NOMO-1 treated with dmso at 0.1 percent for 144 hours (cell line): ENCODE data around the gene SLC22A23.
A peak's percentile ranks its signal among the peaks of the same experiment; 100 is the strongest.

Experiments
- DNase-seq: peaks from one replicate; lab custom pipeline; 2025; ENCODE audit not compliant: unreplicated experiment; lab: John Stamatoyannopoulos, UW

Gene SLC22A23

DNA sequence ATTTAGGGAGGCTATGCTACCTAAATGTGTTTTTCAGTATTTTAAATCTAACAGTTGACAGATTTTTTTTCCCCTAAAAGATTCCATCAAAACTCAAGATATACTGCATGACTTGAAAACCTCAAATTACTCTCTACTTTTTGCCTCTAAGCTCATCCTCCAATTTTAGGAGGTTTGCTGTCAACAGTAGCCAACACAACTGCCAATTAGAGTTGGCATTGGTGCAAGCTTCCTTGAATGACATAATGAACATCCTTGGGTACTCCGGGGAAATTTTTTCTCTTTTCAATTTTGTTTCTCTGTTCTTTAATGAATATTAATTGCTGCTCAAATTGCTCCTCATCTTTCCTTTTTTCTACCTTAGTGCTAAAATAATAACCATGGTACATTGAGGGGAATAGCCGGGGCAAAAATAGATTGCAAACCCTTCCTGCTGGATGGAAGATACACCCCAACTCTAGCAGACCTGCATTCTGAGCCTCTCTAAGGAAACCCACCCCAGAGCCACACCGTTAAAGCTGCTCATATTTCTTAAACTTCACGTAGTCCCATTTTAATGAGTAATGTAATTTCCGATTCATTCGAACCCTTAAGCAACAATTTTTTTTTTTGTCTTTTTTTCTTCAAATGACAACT is 34.3 kb downstream of the SLC22A23 start:
- DNase-seq, result no peak

DNA sequence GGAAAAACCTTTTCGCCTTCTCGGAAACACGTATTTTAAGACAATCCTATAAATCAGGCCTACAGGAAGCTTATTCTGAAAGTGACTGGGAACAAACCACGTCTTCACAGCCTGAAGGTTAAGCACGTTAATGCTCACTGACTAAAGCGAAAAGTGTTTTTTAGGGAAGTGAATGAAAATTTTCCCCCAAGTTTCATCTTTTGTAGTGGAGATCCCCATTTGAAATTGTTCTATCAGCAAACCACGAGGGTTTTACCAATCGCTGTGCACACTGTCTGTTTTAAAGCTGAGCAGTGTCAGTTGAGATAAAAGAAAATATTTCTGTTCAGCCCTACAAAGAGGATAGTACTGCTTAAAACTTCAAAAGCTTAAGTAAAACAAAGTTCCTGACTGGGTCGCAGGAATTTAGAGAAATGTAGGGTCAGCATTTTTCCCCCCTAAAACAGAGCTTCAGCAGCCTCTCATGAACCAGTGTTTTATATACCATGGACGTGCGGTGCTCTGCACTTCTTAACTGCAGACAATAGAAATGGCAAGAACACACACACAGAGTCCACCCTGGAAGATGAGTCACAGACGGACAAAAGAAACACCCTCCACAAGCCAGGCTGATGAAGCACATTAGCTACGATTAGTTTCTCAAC is 34.9 kb downstream of the SLC22A23 start:
- DNase-seq, result no peak

DNA sequence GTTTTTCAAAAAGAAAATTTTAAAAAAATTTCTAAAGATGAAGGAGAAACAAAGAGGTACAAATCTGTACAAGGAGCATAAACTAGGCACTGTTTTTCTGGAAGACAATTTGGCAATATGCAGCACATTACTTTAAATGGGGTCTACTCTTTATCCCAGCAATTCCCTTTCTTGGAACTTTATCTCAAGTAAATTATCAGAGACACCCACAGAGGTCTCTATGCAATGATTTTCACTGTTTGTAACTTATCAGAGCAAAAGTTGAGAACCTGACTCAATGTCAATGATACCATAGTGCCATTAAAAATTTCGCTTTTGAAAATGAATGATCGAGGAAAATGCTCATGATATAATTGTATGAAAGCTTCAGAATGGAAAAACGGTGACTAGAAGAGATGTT is 35.7 kb downstream of the SLC22A23 start:
- DNase-seq, result no peak

DNA sequence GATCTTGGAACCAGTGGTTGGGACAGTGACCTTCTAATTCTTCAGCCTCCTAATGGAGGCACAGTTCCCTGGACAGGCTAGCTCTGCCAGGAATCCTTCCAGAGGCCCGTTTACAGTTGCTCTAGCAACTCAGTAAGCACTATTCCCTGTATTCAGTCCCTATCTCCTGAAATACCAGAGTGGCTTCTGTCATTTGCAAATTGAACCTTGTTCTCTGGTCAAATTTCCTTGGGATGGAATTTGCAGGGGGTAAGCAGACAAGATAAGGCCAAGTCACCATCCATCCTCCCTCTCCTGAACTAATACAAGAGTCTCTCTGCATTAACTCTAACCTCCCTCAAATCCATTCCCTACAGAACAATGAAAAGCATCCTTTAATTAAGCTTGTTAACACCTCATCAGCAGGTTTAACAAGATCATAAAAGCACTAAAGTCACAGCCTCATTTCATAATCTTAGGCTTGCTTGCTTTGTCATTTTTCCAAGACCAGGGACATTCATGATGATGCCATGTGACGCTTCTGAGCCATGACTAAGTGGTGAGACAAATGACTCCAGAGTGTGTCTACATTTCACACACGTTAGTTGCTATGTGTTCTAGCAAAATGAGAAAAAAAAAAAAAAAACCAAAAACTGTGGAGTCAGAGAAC is 37.1 kb downstream of the SLC22A23 start:
- no peak for DNase-seq

DNA sequence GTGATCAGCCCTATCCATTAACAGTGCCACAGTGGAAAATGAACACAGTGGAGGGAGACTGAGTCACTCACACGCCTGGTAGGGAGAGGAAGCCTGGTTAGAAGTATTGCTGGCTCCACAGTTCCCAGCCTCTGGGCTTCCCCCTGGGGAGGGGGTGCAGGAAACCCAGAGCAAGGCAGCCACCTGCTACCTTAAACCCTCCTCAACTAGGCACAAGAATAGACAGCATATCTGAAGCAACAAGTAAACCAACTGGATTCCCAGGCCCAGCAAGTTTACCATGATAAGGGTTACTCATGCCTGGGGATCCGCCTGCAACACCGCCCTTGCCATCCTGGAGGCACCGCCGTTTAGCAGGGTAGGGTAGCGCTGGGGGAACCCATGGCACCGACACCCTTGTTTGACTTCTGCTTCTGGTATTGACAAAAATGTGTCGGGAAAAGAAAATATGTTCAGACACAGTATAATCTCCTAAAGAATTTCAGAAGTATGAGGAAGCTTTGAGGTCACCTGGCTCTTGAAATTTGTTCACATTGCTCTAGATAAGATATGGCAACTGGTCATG is 38.3 kb downstream of the SLC22A23 start:
- DNase-seq, result no peak

DNA sequence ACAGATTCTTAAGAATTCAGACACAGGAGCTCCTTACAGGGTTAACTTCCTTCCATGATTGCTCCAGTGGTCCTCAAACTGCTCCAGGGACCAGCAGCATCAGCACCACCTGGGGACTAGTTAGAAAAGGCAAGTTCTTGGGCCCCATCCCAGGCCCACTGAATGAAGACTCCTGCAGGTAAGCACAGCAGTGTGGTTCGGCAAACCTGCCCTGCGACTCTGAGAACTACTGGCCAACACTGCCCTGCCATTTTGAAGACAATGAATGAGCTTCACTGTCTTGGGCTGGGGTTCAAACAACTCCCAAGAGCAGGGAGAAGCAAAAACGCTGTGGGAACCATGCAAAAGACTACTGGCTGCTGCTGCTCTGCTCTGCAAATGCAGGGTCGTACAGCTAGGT is 39.4 kb downstream of the SLC22A23 start:
- no peak for DNase-seq

DNA sequence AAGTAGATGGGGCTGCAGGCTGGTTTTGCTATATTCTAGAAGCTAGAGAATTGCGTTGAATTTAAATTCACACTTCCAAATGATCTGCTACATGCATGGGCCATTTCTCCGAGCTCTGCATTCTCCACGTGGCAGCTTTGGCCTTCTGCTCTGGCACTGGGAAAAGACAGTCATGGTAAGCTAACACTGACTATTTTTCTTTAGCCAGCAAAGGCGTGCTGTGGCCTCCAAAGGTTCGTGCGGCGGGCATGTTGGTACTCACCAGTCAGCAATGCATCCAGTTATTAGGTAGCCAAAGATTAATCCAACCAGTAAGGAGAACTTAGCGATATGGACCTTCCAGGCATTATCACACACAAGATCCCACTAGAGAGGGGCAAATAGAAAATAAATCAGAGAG is 41.4 kb downstream of the SLC22A23 start:
- DNase-seq, result no peak

DNA sequence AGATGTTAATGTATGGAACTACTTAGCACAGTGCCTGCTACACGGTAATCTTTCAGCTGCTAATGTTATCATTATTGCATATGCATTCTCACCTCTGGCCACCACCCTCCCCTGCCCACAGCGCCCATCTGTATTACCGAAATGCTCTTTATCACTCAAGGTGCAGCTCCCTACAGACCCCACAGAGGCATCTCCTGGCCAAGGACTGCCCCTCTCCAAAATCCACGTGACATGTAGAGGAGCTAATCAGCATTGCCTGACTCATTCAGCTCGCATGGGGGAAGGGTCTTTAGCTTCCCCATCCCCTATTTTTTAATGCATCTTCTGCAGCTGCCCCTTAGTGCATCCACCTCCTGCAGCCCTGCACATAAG is 41.8 kb downstream of the SLC22A23 start:
- no peak for DNase-seq

DNA sequence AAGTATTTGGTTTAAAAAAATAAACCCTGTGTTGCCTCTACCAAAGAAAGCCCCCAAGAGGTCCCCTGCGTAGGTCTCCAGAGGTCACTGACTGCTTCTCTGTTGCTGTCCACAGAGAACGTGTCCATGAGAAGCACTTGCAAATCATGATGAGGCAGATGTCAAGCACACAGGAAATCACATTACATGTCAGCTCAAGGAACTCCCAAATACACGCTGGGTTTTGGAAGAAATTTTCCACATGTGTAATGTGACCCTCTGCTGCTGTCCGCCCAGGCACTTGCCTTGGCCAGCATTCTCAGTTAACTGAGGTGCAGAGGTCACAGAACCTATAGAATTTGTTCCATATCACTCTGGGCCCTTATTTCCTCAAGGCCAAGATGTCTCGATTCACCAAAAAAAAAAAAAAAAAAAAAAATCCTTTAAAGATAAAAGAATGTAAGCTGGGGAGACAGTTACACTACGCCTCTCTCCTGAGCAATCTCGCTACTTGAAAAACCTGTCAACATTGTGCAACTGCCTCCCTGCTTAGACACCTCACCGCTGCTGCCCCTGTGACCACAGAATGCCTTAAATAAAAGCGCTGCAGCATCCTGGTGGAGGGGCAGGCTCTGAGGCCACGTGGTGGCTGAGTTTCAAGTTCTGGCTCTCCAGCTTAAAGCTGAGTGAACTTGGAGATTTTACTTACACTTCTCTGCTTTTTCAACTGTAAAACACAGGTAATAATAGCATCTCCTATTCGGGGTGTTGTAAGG is 42.3 kb downstream of the SLC22A23 start:
- no peak for DNase-seq

DNA sequence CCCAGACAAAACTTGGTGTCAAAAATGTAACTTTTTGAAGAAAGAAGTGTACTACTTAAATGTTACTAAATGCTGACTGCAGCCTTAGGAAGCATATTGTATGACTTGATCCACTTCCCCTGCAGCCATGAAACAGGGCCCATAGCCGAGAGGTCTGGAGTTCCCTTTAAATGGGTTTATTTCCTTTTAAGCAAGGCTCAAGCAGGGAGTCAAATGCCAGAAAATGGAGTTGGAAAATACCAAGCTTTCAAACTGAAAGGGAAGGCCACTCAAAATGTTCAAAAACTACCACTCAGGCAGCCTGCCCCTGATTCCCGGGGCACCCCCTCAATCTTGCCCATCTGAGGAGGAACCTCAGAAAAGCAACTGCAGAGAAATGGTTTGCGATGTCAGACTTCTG is 43.3 kb downstream of the SLC22A23 start:
- DNase-seq, result no peak

DNA sequence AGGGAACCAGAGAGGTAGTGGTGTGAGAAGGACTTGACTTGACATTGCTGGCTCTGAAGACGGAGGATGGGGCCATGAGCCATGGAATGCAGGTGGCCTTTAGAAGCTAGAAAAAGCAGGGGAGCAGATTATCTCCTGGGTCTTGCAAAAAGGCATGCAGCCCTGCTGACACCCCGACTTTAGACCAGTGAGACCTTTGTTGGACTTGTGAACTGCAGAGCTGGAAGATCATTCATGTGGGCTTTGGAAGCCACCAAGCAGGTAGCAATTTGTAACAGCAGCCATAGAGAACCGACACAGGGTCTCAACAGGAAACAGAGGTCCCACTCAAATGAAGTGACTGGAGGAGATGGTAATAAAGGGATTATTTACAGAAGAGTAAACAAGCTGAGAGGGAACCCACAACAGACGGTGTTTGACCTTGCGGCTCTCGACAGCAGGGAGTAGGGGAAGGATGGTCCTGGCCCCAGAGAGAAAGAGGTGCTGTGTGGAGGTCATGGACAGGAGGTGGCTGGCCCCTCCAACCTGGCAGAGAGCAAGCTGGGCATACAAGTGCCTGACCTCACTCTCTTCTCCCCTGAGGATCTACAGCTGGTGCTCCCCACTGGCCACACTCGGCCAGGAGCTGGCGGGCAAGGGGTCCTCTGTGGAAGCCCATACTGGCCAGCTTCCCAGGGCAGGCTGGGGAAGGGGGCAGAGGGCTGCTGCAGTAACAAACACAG is 43.9 kb downstream of the SLC22A23 start:
- no peak for DNase-seq

DNA sequence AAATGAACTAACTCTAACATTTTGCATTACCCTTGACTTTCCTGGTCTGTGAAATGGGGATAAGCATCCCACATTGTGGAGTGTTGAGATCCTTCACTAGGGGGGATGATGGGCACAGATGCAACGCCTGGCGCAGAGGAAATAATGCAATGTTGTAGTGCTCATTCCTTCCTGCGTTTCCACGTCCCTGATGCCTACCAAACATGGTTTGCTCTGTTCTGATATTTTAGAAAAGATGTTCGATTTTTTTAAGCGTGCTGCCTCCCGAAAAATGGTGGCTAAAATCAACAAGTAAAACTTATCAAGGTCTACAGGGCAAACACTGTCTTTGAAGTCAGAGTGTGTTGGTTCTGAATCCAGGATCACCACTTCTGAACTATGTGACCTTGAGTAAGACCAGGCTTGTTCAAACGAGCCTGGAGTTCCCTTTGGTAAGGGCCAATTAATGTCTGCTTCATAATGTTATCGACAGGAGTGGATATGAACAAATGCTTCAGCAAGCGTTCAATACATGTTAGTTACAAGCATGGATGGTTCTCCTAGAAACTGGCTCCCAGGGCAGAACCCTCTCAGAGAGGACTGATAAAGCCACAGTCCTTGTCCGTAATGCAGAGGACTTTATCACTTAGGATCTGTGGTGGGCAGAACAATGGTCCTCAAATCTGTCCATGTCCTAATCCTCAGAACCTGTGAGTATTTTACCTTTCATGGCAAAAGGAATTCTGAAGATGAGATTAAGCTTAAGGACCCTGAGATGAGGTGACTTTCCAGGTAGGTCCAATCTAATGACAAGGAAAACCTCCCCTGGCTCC is 44.7 kb downstream of the SLC22A23 start:
- no peak for DNase-seq

DNA sequence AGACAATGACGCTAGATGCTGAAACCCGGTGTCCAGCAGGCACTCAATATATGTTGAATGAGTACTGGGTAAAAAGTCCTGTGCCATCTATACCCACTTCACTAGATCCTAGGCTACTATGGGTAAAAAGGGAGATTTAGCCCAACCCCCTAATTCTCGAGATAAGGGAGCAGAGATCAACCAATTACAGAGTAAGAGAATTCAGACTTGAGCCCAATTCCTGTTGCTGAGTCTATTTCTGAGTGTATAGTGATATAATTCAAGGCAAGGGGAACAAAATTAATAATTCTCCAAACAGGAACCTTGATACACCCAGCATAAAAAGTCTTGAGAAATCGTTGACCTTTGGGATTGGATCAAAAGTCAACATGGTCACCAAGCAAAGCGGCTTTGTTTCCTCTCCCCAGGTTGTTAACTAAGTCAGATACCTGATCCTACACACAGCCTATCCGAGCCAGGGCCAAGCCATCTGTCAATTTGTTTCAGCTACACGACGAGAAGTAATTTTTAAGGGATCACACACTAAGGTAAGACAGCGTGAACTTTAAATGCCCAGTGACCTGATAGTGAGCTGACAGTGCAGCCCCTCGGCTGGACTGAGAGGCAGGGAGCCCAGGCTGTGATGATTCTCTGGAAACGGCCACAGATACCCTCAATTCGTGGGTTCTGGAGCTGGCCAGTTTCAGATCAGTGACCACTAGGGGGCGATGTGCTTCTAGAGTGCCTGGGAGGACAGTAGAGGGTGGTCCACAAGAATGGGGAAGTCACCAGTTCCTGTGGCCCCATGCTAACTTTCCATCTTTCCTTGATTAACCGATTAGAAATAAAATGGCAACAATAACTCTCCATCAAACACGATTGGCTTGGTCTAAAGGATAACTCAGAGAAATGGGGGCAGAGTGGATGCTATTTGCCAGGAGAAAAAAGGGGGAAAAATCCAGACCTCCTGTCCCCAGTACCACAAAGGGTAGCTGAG is 46.2 kb downstream of the SLC22A23 start:
- peak; percentile 53 for DNase-seq

DNA sequence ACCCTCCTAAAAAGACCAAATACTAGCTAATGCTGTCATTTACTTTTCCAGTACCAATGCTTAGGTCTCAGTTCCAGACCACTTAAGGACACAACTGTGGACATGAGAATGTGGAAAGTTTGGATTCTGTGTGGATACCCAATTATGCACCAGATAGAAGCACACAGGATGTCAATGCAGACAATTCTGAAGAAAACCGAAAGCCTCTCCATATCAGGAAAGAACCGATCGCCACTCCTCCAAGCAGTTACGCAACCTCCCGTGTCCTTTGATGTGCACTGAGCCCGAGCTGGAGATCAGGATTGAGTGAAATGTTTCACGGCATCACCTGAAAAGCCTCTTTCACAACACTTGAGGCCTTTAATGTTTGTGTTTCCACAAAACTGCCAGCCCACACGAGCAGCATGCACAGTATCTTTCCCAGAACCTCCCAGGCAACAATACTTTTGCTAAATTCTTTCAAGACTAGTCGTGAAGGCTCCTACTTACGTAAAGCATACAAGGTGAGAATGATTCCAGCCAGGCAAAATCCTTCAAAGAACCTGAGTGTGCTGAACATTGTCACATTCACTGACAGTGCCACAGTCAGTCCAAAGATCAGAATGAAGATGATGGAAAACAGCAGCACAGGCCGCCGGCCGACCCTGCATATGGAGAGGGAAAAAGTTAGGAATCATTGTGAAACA is 47.0 kb downstream of the SLC22A23 start:
- no peak for DNase-seq

DNA sequence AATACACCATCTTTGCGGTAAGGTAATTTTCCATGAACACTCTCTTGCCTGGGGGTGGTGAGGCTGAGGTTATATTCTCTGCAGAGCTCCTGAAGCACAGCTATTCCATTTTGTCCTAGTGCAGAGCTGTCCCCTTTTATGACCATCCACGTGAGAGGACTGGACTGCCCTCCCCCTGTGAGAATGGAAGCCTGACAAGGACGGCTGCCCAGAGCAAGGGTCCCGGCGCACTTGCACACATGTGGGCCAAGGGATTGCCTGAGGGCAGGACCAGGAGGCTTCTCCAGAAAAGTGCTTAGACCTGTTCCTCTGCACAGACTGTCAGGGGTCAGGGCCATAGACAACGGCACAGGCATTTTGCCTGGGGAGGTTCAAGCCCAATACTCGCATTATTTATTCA is 48.2 kb downstream of the SLC22A23 start:
- no peak for DNase-seq

DNA sequence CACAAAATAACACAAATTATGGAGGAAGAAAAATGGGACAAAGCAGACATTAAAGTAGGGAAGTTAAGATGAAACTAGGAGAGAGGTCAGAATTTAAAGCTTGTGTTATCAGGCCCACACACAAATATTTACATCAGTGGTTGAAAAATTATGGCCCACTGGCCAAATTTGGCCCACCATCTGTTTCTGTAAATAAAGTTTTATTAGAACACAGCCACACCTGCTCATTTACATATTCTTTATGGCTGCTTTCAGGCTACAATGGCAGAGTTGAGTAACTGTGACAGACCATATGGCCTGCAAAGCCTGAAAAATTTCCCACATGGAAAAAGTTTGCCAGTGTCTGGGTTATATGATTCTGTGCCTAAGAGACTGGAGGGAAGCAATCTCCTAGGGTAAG is 49.0 kb downstream of the SLC22A23 start:
- DNase-seq, result no peak

DNA sequence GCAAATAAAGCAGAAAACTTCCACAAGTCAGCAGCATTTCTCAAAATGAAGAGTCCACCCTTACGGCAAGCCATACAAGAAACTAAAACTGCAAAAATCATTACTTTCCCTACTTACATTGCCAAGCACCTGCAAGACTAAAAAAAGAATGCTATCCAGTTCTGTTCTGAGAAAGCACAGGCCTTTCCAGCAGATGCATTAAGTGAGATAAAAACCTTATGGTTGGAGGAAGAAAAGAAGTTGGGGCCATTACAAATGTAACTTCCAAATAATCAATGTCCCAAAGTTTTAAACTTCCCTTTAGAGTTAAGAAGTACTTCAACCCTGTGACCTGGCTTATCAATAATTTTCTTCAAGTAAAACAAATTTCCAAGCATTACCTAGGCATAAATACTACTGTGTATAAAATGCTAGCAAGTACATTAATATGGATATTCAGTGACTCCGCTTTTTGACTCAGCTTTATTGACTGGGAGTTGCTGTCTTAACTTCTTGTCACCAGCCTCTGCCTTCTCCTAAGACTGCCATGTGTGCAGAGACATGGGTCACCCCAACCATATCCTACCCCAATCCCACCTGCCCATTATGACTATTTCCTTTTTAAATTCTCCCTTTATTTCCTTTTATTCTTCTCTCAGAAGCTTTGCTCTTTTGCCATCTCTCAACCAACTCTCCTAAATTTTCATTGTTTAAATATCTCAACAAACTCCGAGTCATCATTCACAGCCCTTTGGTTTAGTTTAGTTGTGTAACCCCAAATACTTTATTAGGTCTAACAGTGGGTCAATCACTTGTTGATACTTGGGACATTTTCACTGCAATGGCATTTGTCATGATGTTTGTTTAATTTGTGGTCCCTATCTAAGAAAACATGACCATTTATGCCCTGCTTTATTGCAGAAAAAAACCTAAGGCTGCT is 49.7 kb downstream of the SLC22A23 start:
- DNase-seq, result no peak
